A673 (cell line): ENCODE measurements around the gene PKN2. TPM values are rescaled to one million over a fixed set of nuclear protein-coding genes. Genes with fewer than 3 reads are reported as not detected.

ENCODE experiments used
- BruUV-seq: library from RNA; stranded (reverse); fragments of 400-500 nt; replicated peaks from 2 replicates; lab custom pipeline; 2021; lab: Mats Ljungman, UMichigan
- CTCF ChIA-PET: fragments of 300-600 bp; sonication (Branson Sonifier 250); formaldehyde crosslinking; loops from one replicate; lab custom pipeline; 2022; ENCODE audit warnings: antibody characterized with exemption; lab: Charles Lee
- POLR2A ChIA-PET: fragments of 300-600 bp; sonication (Branson Sonifier 250); formaldehyde crosslinking; loops from one replicate; lab custom pipeline; 2022; ENCODE audit warnings: antibody characterized with exemption; ENCODE audit not compliant: low non-redundant PET; lab: Charles Lee
- DNase-seq: peaks from one replicate; pipeline ENCODE4 v3.0.0-alpha.2; 2015; ENCODE audit warnings: low spot score
- H3K27ac ChIP-seq: fragments of 200-600 bp; sonication (generic); 2 replicates; pipeline ENCODE4 v1.5.1; 2016; ENCODE audit warnings: mixed run types, low read depth, mild to moderate bottlenecking, mixed read lengths, antibody characterized with exemption, low read length; ENCODE audit not compliant: poor library complexity, severe bottlenecking
- H3K27me3 ChIP-seq: fragments of 200-600 bp; sonication (generic); replicated peaks from 2 replicates; pipeline ENCODE4 v1.6.1; 2017; ENCODE audit warnings: mixed run types, low read depth, mild to moderate bottlenecking, mixed read lengths, antibody characterized with exemption, low read length; ENCODE audit not compliant: insufficient read depth, poor library complexity
- H3K36me3 ChIP-seq: fragments of 200-600 bp; sonication (generic); 2 replicates; pipeline ENCODE4 v1.6.1; 2016; ENCODE audit warnings: mixed run types, mild to moderate bottlenecking, mixed read lengths, antibody characterized with exemption, low read length; ENCODE audit not compliant: insufficient read depth, poor library complexity, severe bottlenecking
- H3K4me1 ChIP-seq: fragments of 200-600 bp; sonication (generic); 2 replicates; pipeline ENCODE4 v1.6.1; 2017; ENCODE audit warnings: mixed run types, mild to moderate bottlenecking, mixed read lengths, antibody characterized with exemption, low read length; ENCODE audit not compliant: insufficient read depth, poor library complexity, severe bottlenecking
- H3K4me3 ChIP-seq: fragments of 200-600 bp; sonication (generic); 2 replicates; pipeline ENCODE4 v1.5.1; 2016; ENCODE audit warnings: low read depth, mixed run types, mild to moderate bottlenecking, mixed read lengths, low read length; ENCODE audit not compliant: poor library complexity, severe bottlenecking
- H3K9me3 ChIP-seq: fragments of 200-600 bp; sonication (generic); 2 replicates; pipeline ENCODE4 v1.6.1; 2016; ENCODE audit warnings: mixed run types, low read depth, mild to moderate bottlenecking, mixed read lengths, antibody characterized with exemption, low read length; ENCODE audit not compliant: poor library complexity, severe bottlenecking
- EZH2 ChIP-seq: fragments of 200-600 bp; sonication (generic); IDR thresholded peaks from 2 replicates; pipeline ENCODE4 v1.6.1; 2017; ENCODE audit warnings: borderline replicate concordance, low read depth, mild to moderate bottlenecking, mixed read lengths, antibody characterized with exemption, low read length; ENCODE audit not compliant: poor library complexity, severe bottlenecking
- intact Hi-C: fragments of 100-400 bp; cut with micrococcal nuclease; formaldehyde crosslinking; loops from one replicate; pipeline ENCODE4 v1.10.0; 2022; ENCODE audit not compliant: unreplicated experiment
- total RNA-seq: library from RNA; stranded (reverse); gene quantifications from 2 replicates; pipeline ENCODE4 v1.2.3, GENCODE V29; 2021
- TF ChIP-seq, protein P1 (sequence below): fragments of 300-800, 200-600 bp; sonication (generic); conservative IDR thresholded peaks from 2 replicates; pipeline ENCODE4 v1.5.1; 2017; ENCODE audit warnings: low read depth, mild to moderate bottlenecking, antibody characterized with exemption, low read length, moderate library complexity, mixed read lengths

PKN2 gene
- total RNA-seq, 1 experiment from 2014 or later, result 55.6 TPM

DNA sequence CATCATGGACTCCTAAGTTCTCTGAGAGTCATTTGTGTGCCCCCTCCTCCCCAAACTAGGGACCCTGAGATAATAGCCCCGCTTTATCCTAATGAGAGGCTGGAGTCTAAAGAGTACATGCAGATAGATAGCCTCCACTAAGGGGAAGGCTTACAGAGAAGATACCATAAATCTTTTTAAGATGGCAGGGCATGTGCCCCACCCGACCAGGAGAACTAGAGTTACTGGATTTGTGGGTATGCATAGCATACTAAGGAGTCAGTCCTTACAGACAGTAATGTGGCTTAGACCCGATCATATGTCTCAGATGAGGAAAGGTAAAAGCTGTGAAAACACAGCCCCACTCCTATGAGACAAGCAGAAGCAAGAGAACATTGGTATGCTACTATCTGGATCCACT lies 25.7 kb upstream of the PKN2 start:
- DNase-seq, result no peak
- Histone ChIP-seq H3K36me3 (no peaks in the 10 kb centered on the region), H3K27ac (no peak overlapping the region), H3K27me3 (no peaks in the 10 kb centered on the region), H3K9me3 (no peaks in the 10 kb centered on the region), H3K4me1 (no peaks in the 10 kb centered on the region), H3K4me3 (no peak overlapping the region)
- intact Hi-C loops, result no loop called here
- ChIA-PET CTCF (no interaction called here), POLR2A (no interaction called here)
- no peak for TF ChIP-seq EZH2
- no TSS peak for BruUV-seq

DNA sequence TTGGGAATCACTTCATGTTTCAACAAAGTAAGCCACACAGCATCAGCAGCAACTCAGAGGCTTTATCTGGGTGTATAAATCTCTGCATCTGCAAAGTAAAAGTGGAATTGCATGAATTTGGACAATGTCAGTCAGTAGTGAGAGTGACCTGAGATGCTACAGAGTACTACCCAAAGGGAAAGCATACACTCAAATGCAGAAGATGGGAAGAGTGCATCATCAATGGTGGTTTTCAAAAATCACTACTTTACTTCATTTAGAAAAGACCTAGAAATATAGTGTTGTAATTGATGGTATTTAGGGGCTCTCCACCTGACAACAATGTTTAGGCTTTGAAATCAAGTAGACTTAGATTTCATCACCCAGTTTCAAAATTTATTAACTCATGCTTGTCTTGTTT lies 24.5 kb upstream of the PKN2 start:
- no TSS peak for BruUV-seq
- no peaks in the 10 kb centered on the region for H3K4me1 ChIP-seq
- no peaks in the 10 kb centered on the region for H3K9me3 ChIP-seq
- TF ChIP-seq, protein P1, sequence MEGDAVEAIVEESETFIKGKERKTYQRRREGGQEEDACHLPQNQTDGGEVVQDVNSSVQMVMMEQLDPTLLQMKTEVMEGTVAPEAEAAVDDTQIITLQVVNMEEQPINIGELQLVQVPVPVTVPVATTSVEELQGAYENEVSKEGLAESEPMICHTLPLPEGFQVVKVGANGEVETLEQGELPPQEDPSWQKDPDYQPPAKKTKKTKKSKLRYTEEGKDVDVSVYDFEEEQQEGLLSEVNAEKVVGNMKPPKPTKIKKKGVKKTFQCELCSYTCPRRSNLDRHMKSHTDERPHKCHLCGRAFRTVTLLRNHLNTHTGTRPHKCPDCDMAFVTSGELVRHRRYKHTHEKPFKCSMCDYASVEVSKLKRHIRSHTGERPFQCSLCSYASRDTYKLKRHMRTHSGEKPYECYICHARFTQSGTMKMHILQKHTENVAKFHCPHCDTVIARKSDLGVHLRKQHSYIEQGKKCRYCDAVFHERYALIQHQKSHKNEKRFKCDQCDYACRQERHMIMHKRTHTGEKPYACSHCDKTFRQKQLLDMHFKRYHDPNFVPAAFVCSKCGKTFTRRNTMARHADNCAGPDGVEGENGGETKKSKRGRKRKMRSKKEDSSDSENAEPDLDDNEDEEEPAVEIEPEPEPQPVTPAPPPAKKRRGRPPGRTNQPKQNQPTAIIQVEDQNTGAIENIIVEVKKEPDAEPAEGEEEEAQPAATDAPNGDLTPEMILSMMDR, result no peak
- H3K27me3 ChIP-seq, result no peaks in the 10 kb centered on the region
- H3K36me3 ChIP-seq, result no peaks in the 10 kb centered on the region
- intact Hi-C loops, result no loop called here
- no peak overlapping the region for H3K27ac ChIP-seq
- ChIA-PET POLR2A (no interaction called here), CTCF (no interaction called here)
- no peak for DNase-seq
- H3K4me3 ChIP-seq, result no peak overlapping the region

DNA sequence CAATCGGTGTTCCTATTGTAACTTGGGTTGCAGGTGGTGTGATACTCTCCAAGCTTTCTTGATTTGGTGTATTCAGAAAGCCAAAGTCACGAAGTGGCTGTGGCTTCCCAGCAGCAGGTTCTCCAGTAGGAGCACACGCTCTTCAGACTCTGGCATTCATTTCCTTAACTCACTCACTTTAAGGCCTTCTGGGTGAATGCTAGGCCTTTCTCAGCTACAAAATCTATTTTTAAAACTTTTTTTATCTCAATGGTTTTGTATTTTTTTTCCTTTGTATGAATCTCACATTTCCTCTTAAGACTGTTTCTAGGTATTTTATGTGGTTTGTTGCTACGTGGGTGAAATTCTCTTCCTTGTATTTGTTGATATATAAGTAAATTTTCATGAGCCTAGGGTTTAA lies 22.9 kb upstream of the PKN2 start:
- no peak for DNase-seq
- no peak for TF ChIP-seq EZH2
- TF ChIP-seq, protein P1, result no peak

DNA sequence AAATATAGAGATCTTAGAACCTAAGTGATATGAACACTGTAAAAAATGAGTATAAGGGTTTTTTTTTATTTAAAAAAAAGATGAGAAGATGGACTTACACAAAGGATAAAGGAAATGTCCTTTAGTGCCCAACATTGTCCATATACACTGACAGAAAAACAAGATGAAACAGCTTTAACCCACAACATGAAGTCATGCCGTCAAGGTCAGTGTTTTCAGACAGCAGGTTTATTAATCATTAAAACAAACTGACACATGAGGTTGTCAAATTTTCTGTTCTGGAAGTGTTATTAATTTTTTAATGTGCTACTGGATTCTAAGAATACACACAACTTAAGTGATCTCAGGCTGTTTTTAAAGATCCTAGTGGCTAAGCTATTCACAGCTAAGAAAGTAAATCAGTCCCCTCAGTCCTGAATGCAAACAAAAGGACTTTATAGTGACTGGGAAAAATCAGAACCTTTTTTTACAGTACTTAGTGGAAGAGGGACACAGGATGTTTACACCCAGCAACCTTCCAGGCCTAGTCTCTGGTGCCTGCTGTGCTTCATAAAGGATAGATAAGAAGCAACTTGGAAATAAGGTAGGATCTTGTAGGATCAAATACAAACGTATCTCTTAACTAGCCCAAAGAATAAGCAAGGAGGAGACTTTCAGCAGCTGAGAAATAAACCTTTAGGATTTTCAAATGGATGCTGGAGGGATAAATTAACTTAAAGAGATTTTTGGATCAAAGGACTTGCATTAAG lies 21.9 kb upstream of the PKN2 start:
- no peaks in the 10 kb centered on the region for H3K4me1 ChIP-seq
- no TSS peak for BruUV-seq
- H3K27ac ChIP-seq, result no peak overlapping the region
- H3K36me3 ChIP-seq, result no peaks in the 10 kb centered on the region
- TF ChIP-seq, protein P1, result no peak
- no peak for TF ChIP-seq EZH2
- H3K4me3 ChIP-seq, result no peak overlapping the region
- no peaks in the 10 kb centered on the region for H3K27me3 ChIP-seq
- intact Hi-C loops, result no loop called here
- ChIA-PET CTCF (no interaction called here), POLR2A (no interaction called here)
- no peaks in the 10 kb centered on the region for H3K9me3 ChIP-seq
- DNase-seq, result no peak

More for the DNA sequence above, 22.9 kb upstream of the PKN2 start:
- CTCF ChIA-PET, result no interaction called here
- no peaks in the 10 kb centered on the region for H3K9me3 ChIP-seq
- H3K4me1 ChIP-seq, result no peaks in the 10 kb centered on the region
- no peaks in the 10 kb centered on the region for H3K27me3 ChIP-seq
- intact Hi-C loops, result no loop called here
- H3K4me3 ChIP-seq, result no peak overlapping the region
- POLR2A ChIA-PET, result no interaction called here
- H3K27ac ChIP-seq, result no peak overlapping the region
- no TSS peak for BruUV-seq
- H3K36me3 ChIP-seq, result no peaks in the 10 kb centered on the region
